GM21723 (cell line): ENCODE results near the gene SPNS3.

Experiments used
- ATAC-seq: cut with Tn5 transposase; IDR thresholded peaks from one replicate; pipeline ENCODE4 v1.9.1; 2021; ENCODE audit warnings: mild to moderate bottlenecking, moderate library complexity; ENCODE audit not compliant: unreplicated experiment

Gene SPNS3

DNA sequence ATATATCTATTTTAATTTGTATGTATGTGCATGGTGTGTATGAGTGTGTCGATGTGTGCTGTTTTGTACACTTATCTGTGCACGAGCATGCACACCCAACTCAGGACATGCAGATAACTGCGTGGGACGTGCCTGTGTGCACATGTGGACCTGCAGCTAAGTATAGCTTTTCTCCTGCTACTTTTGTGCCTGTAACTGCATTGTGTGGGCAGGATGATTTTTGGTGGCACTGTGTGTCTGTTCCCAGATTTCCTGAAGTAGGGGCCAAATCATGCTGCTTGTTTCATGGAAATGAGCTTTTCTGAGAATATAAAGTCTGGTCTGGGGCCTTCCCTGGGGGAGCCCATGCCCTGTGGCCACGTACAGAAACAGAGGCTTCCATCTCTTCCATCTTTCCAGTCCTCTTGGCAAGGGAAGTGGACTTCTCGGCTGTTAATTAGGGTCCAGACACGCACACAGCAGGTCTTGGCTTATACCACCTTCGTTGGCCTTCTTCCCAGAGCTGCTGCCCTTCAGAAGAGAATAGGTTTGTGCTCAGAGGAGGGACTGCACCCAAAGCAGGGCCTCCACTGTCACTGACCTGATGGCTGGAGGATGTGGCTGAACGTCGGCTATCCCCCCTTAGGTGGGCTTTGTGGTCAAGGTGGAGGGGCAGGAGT lies 30.2 kb downstream of the SPNS3 start:
- ATAC-seq: no peak

DNA sequence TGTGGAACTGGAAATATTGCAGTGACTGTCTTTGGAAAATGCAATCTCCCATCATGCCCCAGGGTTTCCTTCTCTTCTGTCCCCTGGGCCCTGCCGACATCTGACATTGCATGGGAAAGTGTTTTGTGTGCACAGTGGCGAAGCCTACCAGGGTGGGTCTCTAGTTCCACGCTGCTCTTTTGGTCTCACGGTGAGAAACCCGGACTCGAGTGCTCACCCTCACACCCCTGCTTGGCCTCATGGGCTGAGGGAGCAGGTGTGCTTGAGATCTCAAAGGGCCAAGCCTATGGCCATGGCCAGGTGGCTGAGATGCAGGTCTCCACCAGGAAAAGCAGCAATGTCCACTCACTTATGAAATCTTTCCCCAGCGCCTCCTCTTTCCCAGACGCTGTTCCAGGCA lies 32.0 kb downstream of the SPNS3 start:
- no peak for ATAC-seq

DNA sequence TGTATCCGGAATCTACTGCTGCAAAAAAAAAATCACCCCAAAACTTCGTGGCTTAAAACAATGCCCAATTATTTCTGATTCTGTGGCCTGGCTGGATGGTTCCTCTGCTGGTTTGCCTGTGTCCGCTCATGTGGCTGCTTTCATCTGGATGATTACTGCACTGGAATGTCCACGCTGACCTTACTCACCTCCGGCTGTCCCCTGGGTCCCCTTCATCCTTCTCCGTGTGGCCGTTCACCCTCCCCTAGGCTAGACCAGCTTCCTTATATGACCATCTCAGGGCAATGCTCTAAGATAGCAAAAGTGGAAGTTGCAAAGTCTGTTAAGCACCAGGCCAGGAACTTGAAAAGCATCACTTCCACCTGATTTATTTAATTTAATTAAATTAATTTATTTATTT lies 33.5 kb downstream of the SPNS3 start:
- no peak for ATAC-seq

DNA sequence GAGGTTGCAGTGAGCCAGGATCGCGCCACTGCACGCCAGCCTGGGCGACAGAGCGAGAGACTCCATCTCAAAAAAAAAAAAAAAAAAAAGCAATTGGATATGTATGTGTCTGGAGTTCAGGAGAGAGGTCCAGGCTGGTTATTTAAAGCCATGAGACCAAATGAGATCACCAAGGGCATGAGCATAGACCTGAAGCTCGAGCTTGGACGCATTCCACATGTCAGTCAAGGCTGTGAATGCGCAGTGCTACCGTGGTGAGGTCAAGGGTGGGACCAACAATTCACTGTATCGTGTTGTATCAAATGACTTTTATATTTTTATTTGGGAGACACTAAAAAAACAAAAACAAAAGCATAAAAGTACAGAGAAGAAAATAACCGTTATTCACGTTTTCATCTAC lies 35.8 kb downstream of the SPNS3 start:
- ATAC-seq: no peak

DNA sequence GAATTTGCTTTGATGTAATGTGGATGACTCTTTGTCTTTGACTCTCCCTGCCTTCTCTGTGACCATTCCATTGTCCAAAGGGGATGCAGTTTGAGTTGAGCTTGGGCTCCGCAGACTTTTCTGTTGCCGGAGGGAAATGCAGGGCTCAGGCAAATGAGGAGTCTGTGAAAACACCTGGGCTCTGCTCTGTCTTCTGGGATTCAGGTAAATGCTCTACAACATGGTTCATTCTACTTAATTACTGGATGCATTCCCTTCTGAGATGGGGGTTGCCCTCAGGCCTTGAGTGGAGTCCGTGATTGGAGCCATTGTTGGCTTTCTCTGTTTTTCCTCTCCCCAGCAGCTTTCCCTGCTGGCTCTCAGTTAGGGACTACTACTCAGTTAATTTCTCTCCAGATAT lies 38.5 kb downstream of the SPNS3 start:
- no peak for ATAC-seq

DNA sequence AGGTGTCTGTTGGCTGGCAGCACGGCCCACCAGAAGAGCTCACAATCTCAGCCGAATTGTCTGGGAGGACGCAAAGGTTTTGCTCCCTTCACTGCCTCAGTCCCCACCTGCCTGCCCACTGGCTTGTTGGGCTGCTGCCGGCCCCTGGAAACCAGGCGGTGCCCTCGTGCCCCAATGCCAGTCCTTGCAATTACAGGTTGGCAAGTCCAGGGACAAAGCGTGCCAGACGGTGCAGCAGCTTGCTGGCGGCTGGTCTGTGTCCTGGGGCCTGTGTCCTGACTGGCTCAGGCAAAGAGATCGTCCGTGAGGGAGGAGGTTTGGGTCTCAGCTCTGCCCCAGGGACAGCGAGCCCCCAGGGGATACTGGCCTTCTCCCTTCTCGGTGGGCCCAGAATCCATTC lies 40.4 kb downstream of the SPNS3 start:
- no peak for ATAC-seq

DNA sequence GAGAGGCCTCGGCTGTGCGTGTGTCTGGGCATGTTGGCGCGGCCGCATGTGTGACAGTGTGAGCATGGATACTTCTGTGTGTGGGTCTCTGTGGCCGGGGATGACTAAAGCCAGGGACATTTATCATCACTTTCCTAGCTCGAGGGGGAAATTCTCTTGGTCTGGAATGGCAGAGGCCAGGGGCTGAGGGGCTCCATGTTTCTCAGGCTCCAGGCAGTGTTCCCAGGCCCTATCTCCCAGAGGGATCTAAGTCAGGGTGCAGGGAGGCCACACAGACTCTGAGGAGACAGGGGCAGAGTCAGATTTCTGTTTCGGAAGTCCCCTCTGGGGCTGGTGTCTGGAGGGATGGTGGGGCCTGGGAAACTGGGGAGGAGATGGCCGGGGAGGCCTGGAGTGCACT lies 41.3 kb downstream of the SPNS3 start:
- no peak for ATAC-seq

DNA sequence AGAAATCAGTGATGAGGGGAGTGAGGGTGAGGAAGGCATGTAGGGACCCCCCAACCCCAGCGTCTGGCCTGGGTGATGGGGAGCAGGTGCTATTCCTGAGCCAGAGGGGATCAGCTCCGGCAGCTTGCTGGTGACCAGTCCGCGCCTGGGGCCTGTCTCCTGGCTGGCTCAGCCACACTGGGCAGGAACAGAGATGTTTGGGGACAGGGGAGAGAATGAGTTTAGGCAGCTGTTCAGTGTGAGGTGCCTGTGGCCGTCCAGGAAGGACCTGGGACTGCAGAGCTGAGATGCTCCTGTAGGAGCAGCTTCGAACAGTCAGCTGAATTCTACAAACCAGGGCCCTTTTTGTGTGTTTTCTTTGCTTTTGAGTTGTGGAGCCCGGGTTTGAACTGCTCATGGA lies 41.7 kb downstream of the SPNS3 start:
- no peak for ATAC-seq

DNA sequence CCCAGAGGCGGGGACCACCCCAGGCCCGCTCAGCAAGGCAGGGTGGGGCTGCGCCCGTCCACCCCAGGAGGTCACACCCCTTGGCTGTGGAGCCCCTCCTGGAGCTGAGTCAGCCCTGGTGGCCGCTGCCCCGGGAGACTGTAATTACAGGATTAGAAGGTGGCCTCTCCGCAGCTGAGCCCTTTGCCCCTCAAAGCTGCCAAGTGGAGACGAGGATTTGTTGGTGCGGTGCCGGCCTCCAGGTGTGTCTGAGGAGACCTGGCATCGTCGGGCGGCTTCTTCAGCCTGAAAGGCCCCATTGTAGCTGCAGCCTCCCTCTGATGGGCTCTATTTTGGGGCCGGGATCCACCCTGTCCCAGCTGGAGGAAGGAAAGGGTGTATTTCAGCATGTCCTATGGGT lies 42.3 kb downstream of the SPNS3 start:
- no peak for ATAC-seq

DNA sequence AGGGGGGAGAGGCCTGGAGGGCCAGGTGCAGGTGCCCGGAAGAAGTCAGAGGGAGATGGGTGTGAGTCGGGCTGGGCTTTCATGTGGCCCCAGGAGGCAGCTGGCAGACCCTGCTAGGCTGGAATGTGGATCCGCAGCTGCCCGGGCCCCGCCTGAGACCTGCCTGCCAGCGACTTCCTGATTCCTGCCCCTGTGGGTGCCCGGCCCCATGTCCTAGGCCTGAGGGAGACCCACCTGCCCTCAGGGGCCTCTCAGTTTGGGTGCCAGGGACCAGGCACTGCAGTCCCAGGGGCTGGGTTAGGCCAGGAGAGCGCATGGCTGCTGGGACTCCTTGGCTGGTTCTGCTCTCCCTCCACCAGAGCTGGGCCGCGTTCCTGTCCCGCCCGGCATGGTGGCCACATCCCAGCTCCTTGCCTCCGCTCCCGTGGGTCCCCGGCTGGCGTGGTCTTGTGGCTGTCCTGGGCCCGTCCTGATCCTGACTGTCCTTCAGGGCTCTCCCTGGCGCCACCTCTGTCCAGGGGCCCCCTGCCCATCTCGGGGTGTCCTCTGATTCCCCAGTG lies 42.9 kb downstream of the SPNS3 start:
- no peak for ATAC-seq

DNA sequence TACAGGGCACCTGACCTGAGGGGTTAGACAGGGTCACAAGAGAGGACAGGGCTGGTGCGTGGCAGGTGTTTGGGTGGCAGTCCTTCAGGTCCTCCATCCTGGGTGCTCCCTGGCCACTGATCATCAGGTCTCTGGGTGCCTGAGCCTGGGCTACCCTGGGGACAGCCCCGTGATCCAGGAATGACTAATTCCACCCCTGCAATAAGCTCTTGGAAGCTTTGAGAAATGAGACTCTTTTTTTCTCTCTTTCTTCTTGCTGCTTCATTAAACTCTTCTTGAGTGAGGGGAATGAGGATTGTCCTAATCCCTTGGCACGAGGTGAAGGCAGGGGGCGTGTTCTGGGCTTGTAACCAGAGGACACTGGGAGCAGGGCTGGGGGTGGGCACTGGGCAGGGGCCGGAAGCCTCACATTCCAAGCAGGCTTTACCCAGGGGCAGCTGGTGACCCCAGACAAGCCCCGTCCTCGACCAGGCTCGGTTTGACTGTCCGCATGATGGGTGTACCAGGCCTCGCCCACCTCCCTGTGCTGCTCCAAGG lies 43.6 kb downstream of the SPNS3 start:
- ATAC-seq: no peak

DNA sequence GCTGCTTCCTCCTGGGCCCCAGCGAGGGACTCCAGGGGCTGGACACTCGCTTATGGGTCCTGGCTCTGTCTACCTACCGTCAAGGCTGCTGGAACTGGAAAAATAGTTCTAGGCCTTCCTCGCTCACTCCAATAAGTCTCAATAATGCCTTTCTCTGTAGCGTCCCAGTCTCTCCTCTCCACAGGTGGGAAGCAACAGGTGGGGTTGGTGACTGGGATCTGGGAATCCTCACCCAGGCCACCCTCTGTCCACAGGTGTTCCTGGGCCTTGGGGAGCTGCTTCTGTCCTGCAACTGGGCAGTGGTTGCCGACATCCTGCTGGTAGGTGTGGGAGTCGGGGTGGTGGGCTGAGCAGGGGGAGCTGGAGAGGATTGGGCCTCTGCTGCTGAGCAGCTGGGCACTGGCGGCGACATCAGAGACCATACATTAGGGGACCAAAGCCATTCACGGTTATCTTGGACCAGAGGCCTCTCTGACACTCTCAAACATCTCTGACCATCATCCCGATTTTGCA lies 44.6 kb downstream of the SPNS3 start:
- no peak for ATAC-seq

DNA sequence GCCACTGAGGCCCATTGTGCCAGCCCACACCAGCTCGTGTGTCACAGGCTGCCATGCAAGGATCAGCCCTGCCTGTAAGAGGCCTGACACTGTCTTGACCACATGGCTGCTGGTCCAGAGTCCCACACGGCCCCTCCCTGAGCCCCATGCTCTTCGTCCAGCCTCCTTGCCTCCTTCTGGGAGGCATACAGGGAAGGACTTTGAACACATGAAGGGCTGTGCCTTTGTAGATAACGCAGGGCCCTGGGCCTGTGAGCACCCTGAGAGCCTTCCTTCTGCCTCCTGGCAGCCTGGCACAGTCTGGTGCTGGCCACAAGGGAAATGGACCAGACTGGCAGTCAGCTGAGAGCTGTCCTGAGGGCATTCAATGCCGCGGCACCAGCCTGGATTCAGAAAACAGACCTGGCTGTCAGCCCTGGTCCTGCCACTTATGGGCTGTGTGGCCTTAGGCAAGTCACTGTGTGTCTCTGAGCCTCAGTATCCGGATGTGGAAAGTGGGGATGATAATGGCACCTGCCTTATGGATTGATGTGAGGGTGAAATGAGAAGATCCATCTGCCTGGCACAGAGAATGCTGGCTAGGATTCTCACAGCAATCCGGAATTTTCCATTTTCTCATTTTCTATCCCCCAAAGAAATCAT lies 45.7 kb downstream of the SPNS3 start:
- no peak for ATAC-seq

DNA sequence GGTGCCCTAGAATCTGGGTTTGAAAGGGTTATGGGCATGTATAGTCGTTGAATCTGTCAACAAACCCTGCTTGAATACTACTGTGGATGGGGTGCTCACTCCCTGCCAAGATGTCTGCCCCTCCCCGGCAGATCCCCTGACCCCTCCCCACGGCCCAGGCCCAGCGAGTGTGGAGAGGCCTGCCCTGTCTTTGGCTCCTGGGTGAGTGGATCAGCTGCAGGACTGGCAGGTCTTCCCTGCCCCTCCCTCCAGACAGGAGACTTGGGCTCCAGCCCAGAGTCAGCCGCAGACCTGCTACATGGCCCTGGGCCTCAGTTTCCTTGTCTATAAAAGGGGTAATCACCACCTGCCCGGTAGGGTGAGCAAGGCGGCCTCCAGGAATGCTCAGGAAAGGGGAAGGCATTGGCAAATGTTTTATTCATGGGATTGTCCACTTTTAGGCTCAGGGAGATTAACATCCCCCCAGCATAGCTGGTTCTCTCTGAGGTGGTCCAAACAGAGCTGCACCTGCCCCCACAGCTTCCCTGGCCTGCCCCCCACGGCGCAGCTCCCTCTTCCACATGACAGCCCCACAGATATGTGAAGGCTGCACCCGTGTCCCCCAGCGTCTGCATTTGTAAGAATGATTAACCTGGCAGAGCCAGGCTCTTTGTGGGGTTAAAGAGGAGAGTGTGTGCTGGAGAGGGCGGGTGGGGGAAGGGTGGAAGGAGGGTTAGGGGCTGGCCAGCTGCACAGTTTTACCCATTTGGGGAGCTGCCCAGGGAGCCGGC lies 46.4 kb downstream of the SPNS3 start:
- no peak for ATAC-seq

DNA sequence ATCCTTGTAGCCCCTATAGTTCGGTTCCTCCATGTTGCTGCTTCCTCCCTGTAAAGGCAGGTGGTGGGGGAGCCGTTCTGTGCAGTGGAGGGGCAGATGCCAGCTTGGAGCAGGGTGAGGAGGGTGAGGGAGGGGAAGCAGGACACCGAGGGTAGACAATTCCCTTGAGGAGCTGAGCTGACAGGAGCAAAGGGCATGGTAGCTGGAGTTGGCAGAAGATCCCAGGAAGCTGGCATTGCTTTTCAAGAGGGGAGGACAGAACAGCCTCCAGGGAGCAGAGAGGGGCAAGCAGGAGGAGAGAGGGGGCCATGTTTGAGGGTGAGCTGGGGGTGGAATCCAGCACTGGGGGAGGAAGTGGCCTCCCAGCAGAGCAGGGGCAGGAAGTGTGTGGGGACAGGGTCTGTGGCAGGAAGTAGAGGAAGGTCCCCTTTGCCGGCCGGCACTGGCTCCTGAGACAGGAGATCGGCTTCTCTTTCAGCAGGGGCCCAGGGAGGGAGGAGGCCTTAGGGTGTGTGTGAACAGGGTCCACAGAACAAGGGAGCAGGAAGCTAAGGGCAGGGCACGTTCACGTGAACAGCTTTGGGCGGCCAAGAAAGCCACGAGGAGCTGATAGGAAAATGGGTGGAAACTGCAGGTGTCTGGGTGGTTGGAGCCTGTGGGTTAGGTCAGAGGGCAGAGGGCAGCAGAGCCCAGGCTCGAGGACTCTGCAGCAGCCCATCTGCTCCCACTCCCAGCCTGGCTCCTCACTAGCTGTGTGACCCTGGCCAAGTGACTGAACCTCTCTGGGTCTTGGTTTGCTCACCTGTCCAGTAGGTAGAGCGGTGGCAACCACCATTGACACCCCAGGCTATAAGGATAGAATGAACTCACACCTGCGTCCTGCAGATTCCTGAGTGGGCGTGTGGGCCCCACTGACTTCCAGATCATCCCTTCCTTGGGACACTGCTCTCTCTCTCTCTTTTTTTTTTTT lies 47.5 kb downstream of the SPNS3 start:
- no peak for ATAC-seq

DNA sequence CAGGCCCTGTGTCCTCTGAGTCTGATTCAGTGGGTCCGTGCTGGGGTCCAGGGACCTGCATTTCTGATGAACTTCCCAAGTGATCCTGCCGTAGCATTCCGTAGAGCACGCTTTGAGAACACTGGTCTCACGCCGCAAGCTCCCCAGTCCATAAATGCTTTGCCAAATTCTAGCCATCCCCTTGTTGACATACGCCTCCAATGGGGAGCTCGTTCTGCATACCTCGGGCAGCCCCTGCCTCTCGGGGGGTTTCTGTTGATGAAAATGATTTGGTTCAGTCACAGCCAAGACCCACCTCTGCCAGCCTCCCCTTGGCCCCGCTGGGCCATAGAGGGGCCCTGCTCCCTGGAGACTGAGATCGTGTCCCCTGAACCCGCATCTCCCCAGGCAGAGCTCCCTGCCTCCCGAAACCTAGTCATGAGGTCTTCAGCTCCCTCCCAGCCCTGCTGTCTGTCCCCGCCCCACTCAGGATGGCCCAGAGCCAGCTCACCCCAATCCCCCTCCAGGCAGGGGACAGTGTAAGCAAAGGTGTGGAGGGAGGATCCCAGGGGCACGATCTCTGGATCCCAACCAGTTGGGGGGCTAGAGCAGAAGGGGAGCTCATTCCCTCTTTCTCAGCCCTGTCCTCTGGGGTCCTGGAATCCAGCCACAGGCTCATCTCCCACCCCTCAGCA lies 48.7 kb downstream of the SPNS3 start:
- no peak for ATAC-seq

DNA sequence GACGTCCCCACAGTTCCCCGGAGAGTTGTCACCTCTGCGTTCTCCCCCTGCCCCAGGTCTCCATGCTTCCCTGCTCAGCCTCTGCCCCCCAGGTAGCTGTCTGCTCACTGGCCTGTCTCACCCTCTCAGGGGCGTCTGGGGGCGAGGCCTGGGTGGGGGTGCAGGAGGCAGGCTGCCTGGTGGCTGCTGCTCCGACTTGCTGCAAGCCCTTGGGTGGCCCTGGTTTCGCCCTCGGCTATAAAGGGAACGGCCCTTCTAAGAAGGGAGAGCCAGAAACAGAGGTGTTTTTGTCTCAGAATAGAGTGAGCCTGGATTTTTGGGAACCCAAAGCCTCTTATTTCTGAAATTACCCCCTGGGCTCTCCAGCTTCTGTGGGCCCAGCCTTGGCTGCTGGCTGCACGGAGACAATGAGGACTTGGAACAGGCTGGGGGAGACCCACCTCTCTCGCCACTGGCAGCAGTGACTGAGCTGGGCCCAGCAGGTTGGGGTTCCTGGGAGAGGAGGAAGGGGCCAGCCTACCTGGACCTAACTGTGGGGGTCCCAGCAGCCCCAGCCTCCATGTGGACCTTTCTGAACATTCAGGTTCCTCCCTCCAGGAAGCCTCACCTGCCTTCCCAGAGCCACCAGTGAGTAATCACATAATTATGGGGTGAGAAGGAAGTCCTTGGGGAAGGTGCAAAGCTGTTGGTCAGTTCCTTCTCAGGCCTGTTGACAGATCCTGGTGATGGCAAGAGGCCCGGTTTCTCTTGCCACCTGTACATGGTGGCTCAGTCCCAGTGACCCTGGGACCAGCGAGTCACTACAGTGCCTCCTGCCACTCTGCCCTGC lies 49.5 kb downstream of the SPNS3 start:
- ATAC-seq: no peak

DNA sequence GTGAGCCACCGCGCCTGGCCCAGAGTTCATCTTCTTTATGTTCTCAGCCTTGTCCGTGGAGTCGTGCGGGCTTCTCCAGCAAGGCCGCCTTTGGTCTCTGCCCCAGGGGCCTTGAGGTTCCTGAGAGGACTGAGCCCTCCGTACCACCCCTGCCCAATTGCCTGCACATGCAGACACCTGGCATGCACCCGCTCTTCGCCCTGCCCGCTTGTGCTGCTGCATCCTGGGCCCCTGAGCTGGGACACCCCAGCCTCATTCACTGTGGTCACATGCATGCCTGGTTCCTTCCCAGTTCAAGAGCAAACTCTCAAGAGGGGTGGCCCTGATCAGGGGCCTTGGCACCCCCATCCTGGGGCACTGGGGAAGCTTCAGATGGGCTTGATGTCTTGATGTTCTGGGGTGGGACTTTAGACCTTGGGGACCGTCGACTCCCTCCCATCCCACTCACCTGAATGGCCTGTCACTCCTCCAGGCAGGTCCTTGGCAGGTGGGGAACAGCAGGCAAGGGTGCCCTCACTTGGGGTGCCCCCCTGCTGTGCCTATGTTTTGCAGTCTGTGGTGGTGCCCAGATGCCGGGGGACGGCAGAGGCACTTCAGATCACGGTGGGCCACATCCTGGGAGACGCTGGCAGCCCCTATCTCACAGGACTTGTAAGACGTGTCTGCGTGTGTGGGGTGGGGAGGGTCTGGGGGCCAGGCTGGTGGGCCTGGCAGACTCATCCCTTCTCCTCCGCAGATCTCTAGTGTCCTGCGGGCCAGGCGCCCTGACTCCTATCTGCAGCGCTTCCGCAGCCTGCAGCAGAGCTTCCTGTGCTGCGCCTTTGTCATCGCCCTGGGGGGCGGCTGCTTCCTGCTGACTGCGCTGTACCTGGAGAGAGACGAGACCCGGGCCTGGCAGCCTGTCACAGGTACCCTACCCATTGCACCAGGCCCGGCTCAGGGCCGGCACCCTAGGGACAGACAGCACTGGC lies 52.2 kb downstream of the SPNS3 start:
- no peak for ATAC-seq
